SJSA1 (cell line): ENCODE results near the gene IL17C. TPM values are rescaled to one million over a fixed set of nuclear protein-coding genes. Genes with fewer than 3 reads are reported as not detected.
A peak's percentile ranks its signal among the peaks of the same experiment; 100 is the strongest.
"Not testable (repeated sequence)": the region's sequence is repeated elsewhere in the genome, so short reads cannot be mapped to it uniquely, and the experiment has no call there.

Source experiments
- DNase-seq, 2 experiments: peaks; one replicate each; pipeline ENCODE4 v3.0.0-alpha.2; 2015 to 2020; ENCODE audit warnings: low spot score in 2 of 2, low read depth in 1 of 2
- H3K27ac ChIP-seq: fragments of 250-450 bp; sonication (Bioruptor Pico); 2 replicates; pipeline ENCODE4 v1.5.1; 2020; ENCODE audit warnings: mild to moderate bottlenecking, moderate library complexity
- H3K27me3 ChIP-seq: fragments of 250-450 bp; sonication (Bioruptor Pico); replicated peaks from 2 replicates; pipeline ENCODE4 v1.5.1; 2020; ENCODE audit warnings: mild to moderate bottlenecking, moderate library complexity
- H3K36me3 ChIP-seq: fragments of 250-450 bp; sonication (Bioruptor Pico); 2 replicates; pipeline ENCODE4 v1.5.1; 2020; ENCODE audit warnings: mild to moderate bottlenecking
- H3K4me1 ChIP-seq: fragments of 250-450 bp; sonication (Bioruptor Pico); replicated peaks from 2 replicates; pipeline ENCODE4 v1.6.1; 2021; ENCODE audit warnings: mild to moderate bottlenecking
- H3K4me3 ChIP-seq: fragments of 250-450 bp; sonication (Bioruptor Pico); 2 replicates; pipeline ENCODE4 v1.5.1; 2020; ENCODE audit warnings: mild to moderate bottlenecking
- H3K9me3 ChIP-seq: fragments of 250-450 bp; sonication (Bioruptor Pico); replicated peaks from 2 replicates; pipeline ENCODE4 v1.5.1; 2020; ENCODE audit warnings: mild to moderate bottlenecking
- total RNA-seq: library from RNA; depleted of rRNA; stranded (reverse); fragments of >200 nt; shearing (Covaris generic); gene quantifications from 2 replicates; pipeline ENCODE4 v1.2.3, GENCODE V29; 2014

Gene IL17C
- total RNA-seq, 1 experiment from 2014 or later: not detected

- Histone ChIP-seq H3K27ac (no peak overlapping the region), H3K4me3 (no peak overlapping the region), H3K4me1 (no peaks in the 10 kb centered on the region), H3K36me3 (peaks cover 71% of the 10 kb centered on the region), H3K9me3 (no peaks in the 10 kb centered on the region), H3K27me3 (no peaks in the 10 kb centered on the region)
- no peak for DNase-seq
These were observed 37.9 kb upstream of the IL17C start for GRCh38 chr16:88600539-88600896.

- no peak overlapping the region for H3K27ac ChIP-seq
- no peak overlapping the region for H3K4me3 ChIP-seq
- no peaks in the 10 kb centered on the region for H3K27me3 ChIP-seq
- no peaks in the 10 kb centered on the region for H3K4me1 ChIP-seq
- DNase-seq: no peak
- peaks cover 80% of the 10 kb centered on the region for H3K36me3 ChIP-seq
- no peaks in the 10 kb centered on the region for H3K9me3 ChIP-seq
These were observed 36.9 kb upstream of the IL17C start for GRCh38 chr16:88601313-88602036.

DNA sequence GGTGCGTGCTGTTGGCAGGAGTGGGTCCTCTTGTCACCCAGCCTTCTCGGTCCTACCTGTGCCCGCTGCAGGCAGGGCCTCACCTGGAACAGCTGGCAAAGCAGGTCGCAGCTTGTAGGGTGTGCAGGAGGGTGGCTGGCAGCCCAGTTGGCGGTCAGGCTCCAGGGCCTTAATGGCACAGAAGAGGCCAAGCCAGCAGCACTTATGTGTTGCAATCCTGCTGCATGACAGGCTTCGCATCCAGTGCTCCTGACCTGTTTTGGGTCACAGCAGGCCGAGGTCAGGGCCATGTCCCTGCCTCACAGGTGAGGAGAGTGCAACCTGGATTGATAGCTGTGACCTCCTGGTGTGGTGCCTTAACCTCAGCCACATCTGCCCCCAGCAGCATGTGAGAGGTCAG lies 36.3 kb upstream of the IL17C start:
- no peak overlapping the region for H3K27ac ChIP-seq
- H3K27me3 ChIP-seq: no peaks in the 10 kb centered on the region
- H3K9me3 ChIP-seq: no peaks in the 10 kb centered on the region
- DNase-seq: no peak
- no peak overlapping the region for H3K4me3 ChIP-seq
- peaks cover 83% of the 10 kb centered on the region for H3K36me3 ChIP-seq
- H3K4me1 ChIP-seq: no peaks in the 10 kb centered on the region

DNA sequence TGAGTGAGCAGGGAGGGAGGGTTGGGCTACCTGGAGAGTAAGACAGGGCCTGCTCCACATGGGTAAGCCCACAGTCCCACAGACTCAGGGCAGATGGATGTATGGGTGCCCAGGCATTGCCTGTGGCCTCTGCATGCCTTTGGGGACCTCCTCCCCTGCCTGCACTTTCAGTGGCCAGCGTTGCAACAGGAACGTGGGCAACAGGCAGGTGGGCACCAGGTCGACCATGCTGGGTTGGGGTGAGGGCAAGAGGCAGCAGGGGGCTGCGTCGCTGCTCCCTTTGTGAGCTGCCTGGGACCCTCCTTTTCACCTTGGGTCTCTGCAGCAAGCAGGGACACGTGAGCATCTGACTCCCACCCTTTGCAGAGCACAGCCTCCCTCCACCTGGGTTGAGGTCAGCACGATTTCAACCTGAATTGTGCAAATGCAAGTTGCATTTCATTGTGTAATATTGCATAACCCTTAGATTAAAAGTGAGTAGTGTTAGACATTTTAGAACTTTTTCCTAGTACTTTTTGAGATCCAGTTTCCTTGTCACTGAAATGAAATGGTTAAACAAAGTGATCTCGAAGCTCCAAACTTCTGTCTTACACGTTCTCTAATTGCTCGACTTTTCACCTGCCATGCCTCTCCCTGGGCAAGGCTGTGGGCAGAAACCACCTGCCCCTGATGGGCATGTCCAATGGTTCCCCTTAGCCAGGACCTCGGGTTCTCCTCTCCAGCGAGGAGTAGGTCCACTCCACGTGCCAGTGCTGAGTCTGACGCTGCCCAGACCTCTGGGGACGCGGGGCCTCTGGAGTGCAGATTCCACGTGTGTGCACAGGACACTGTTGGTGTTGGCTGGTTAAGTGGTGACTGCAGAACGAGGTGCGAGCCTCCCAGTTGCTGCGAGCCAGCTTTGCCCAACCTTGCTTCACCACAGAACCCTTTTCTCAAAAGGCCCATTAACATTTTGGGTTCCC lies 32.9 kb upstream of the IL17C start:
- no peak overlapping the region for H3K27ac ChIP-seq
- no peaks in the 10 kb centered on the region for H3K4me1 ChIP-seq
- H3K36me3 ChIP-seq: peaks cover 81% of the 10 kb centered on the region
- H3K27me3 ChIP-seq: no peaks in the 10 kb centered on the region
- no peaks in the 10 kb centered on the region for H3K9me3 ChIP-seq
- DNase-seq: no peak
- no peak overlapping the region for H3K4me3 ChIP-seq

DNA sequence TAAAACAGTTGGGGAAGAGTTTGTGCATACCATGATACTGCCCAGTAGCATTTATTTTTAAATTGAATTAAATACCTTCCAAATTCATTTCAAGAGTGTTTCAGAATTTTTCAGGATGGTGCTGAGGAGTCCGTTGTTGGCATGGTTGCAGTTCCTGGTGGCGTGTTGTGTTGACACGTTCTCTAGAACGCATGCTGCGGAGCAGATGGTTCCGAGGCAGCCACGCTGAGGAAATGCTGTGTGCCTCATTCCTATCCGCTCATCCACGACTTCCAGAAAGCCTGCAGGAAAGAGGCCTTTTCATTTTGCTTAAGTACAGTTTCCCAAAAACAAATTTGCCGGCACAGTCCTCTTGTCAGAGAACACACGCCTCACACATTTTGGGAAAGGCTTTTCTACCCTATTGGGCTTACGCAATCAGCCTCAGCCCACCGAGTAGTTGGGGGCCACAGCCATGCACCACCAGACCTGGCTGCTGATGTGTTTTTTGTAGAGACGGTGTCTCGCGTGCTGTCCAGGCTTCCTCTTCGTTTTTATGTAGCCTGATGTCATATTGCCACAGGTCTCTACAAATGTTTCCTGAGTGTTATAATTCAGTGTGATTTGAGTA lies 32.1 kb upstream of the IL17C start:
- Histone ChIP-seq H3K36me3 (peaks cover 81% of the 10 kb centered on the region), H3K4me1 (no peaks in the 10 kb centered on the region), H3K9me3 (no peaks in the 10 kb centered on the region), H3K27ac (no peak overlapping the region), H3K27me3 (no peaks in the 10 kb centered on the region), H3K4me3 (no peak overlapping the region)
- DNase-seq: no peak

DNA sequence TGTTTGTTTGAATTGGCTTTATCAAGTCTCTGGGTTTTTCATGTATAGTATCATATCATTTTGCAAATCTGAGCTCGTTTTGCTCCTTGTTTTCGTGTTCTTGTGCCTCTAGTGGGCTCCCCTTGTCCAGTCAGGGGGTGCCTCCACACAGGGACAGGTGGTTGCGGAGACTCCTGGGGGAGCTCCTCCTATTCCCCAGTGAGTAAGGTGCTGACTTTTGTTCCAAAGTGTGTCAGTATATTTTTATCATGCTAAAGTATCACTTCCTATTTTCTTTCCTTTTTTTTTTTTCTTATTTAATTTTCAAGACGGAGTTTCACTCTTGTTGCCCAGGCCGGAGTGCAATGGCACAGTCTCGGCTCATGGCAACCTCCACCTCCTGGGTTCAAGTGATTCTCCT lies 30.3 kb upstream of the IL17C start:
- DNase-seq: no peak
- H3K27ac ChIP-seq: no peak overlapping the region

DNA sequence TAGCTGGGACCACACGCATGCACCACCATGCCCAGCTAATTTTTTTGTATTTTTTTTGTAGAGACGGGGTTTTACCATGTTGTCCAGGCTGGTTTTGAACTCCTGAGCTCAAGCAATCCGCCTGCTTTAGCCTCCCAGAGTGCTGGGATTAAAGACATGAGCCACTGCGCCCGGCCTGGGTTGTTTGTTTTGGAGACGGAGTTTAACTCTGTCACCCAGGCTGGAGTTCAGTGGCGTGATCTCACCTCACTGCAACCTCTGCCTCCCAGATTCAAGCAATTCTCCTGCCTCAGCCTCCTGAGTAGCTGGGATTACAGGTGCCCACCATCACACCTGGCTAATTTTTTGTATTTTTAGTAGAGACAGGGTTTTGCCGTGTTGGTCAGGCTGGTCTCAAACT lies 28.9 kb upstream of the IL17C start:
- H3K27me3 ChIP-seq, DNase-seq, H3K4me3 ChIP-seq, H3K9me3 ChIP-seq, H3K27ac ChIP-seq: not testable (repeated sequence)
- Histone ChIP-seq H3K4me1 (peaks cover 15% of the 10 kb centered on the region), H3K36me3 (peaks cover 84% of the 10 kb centered on the region)

More for the DNA sequence above, 30.3 kb upstream of the IL17C start:
- Histone ChIP-seq H3K36me3 (peaks cover 81% of the 10 kb centered on the region), H3K9me3 (no peaks in the 10 kb centered on the region), H3K4me3 (no peak overlapping the region), H3K27me3 (no peaks in the 10 kb centered on the region), H3K4me1 (peaks cover 2% of the 10 kb centered on the region)

GRCh38 chr16:88610080-88610479 lies 28.3 kb upstream of the IL17C start:
- Histone ChIP-seq H3K4me1 (peaks cover 19% of the 10 kb centered on the region), H3K27me3 (no peaks in the 10 kb centered on the region), H3K4me3 (no peak overlapping the region), H3K27ac (no peak overlapping the region), H3K9me3 (no peaks in the 10 kb centered on the region), H3K36me3 (peaks cover 78% of the 10 kb centered on the region)
- DNase-seq: no peak

- Histone ChIP-seq H3K27me3 (no peaks in the 10 kb centered on the region), H3K27ac (no peak overlapping the region), H3K9me3 (no peaks in the 10 kb centered on the region), H3K4me1 (peaks cover 27% of the 10 kb centered on the region), H3K4me3 (no peak overlapping the region), H3K36me3 (peaks cover 75% of the 10 kb centered on the region)
- no peak for DNase-seq
These were observed 27.2 kb upstream of the IL17C start for GRCh38 chr16:88610909-88611812.

- no peak for DNase-seq
- Histone ChIP-seq H3K4me1 (peaks cover 35% of the 10 kb centered on the region), H3K9me3 (no peaks in the 10 kb centered on the region), H3K27me3 (no peaks in the 10 kb centered on the region), H3K4me3 (no peak overlapping the region), H3K27ac (no peak overlapping the region), H3K36me3 (peaks cover 78% of the 10 kb centered on the region)
These were observed 25.1 kb upstream of the IL17C start for GRCh38 chr16:88613293-88613692.

GRCh38 chr16:88613911-88614817 lies 24.2 kb upstream of the IL17C start:
- peaks cover 44% of the 10 kb centered on the region for H3K4me1 ChIP-seq
- no peak overlapping the region for H3K4me3 ChIP-seq
- H3K36me3 ChIP-seq: peaks cover 76% of the 10 kb centered on the region
- DNase-seq: peak in 1 of 2 experiments; percentile 30
- H3K9me3 ChIP-seq: no peaks in the 10 kb centered on the region
- H3K27ac ChIP-seq: peak overlapping the region; percentile 43; the same call in 1 of the 2 replicates
- no peaks in the 10 kb centered on the region for H3K27me3 ChIP-seq

- Histone ChIP-seq H3K27ac (no peak overlapping the region), H3K36me3 (peaks cover 75% of the 10 kb centered on the region), H3K9me3 (no peaks in the 10 kb centered on the region), H3K4me3 (no peak overlapping the region), H3K27me3 (no peaks in the 10 kb centered on the region), H3K4me1 (peaks cover 52% of the 10 kb centered on the region)
- no peak for DNase-seq
These were observed 23.4 kb upstream of the IL17C start for GRCh38 chr16:88614818-88615580.
